ENCODE results near the gene HNF1A.
"Not testable (repeated sequence)": the region's sequence is repeated elsewhere in the genome, so short reads cannot be mapped to it uniquely, and the experiment has no call there.

The HNF1A gene

GRCh38 chr12:121015825-121016766, 37.8 kb downstream of the HNF1A start, which contains the start of gene C12orf43:
Gene C12orf43 (minus strand): TSS chr12:121016487. CDS start chr12:121016474, 13 bp downstream.
- peak; percentile 91 for DNase-seq

- DNase-seq: no peak
These were observed 39.7 kb downstream of the HNF1A start for GRCh38 chr12:121017966-121018491.

GRCh38 chr12:121018860-121019617, 40.7 kb downstream of the HNF1A start:
- DNase-seq: no peak

GRCh38 chr12:121021754-121022153, 43.4 kb downstream of the HNF1A start:
- DNase-seq: no peak

GRCh38 chr12:121022713-121023112, 44.4 kb downstream of the HNF1A start:
- DNase-seq: no peak

- DNase-seq: no peak
These were observed 45.5 kb downstream of the HNF1A start for GRCh38 chr12:121023799-121024198.

GRCh38 chr12:121025442-121026226, 47.3 kb downstream of the HNF1A start:
- no peak for DNase-seq

GRCh38 chr12:121026274-121027045, 48.1 kb downstream of the HNF1A start:
- DNase-seq: peak; percentile 18

GRCh38 chr12:121030576-121031212, 52.4 kb downstream of the HNF1A start:
- no peak for DNase-seq

GRCh38 chr12:121033625-121034349, 55.4 kb downstream of the HNF1A start:
- no peak for DNase-seq

GRCh38 chr12:121034616-121035305, 56.4 kb downstream of the HNF1A start:
- no peak for DNase-seq

- no peak for DNase-seq
These were observed 58.5 kb downstream of the HNF1A start for GRCh38 chr12:121036810-121037326.

GRCh38 chr12:121038861-121039668, 60.7 kb downstream of the HNF1A start, which contains the start of gene OASL:
Gene OASL (minus strand): TSS chr12:121039246. CDS start chr12:121038971, 275 bp downstream.
- no peak for DNase-seq

GRCh38 chr12:121043067-121043466, 64.7 kb downstream of the HNF1A start:
- DNase-seq: no peak

- not testable (repeated sequence) for DNase-seq
These were observed 69.1 kb downstream of the HNF1A start for GRCh38 chr12:121047400-121047799.

- DNase-seq: peak; percentile 5
These were observed 70.1 kb downstream of the HNF1A start for GRCh38 chr12:121048442-121048841.

- no peak for DNase-seq
These were observed 72.4 kb downstream of the HNF1A start for GRCh38 chr12:121050725-121051124.

Measured in NCI-H146 (cell line).